Mesothelial cell of epicardium (in vitro differentiated cells): Measurements from ENCODE around the gene TOM1L2. TPM values are rescaled to one million over a fixed set of nuclear protein-coding genes. Genes with fewer than 3 reads are reported as not detected.

Experiments
- DNase-seq, 2 experiments: peaks; one replicate each; pipeline ENCODE4 v3.0.0; 2021; ENCODE audit warnings: low spot score in 2 of 2; ENCODE audit not compliant: unreplicated experiment in 2 of 2
- H3K27ac Mint-ChIP-seq: 2 replicates; pipeline ENCODE4 v1.8.0; 2021; ENCODE audit warnings: mixed read lengths
- H3K27me3 Mint-ChIP-seq: 2 replicates; pipeline ENCODE4 v1.8.0; 2021; ENCODE audit warnings: low read depth, mixed read lengths
- H3K36me3 Mint-ChIP-seq: 2 replicates; pipeline ENCODE4 v1.8.0; 2021; ENCODE audit warnings: mixed read lengths
- H3K4me1 Mint-ChIP-seq: 2 replicates; pipeline ENCODE4 v1.8.0; 2021; ENCODE audit warnings: mixed read lengths
- H3K4me3 Mint-ChIP-seq: 2 replicates; pipeline ENCODE4 v1.8.0; 2021; ENCODE audit warnings: mild to moderate bottlenecking, moderate library complexity, mixed read lengths
- H3K9me3 Mint-ChIP-seq: 2 replicates; pipeline ENCODE4 v1.8.0; 2021; ENCODE audit warnings: mixed read lengths
- total RNA-seq: library from RNA; stranded (reverse); gene quantifications from 3 replicates; pipeline ENCODE4 v1.2.1, GENCODE V29; 2021
- TF ChIP-seq, protein P1 (sequence below): fragments of 200-600 bp; sonication (generic); IDR thresholded peaks from one replicate; pipeline ENCODE4 v1.5.0; 2021; ENCODE audit warnings: antibody characterized with exemption; ENCODE audit not compliant: unreplicated experiment

TOM1L2 gene
- total RNA-seq, 1 donor from 2014 or later: 126 TPM

DNA sequence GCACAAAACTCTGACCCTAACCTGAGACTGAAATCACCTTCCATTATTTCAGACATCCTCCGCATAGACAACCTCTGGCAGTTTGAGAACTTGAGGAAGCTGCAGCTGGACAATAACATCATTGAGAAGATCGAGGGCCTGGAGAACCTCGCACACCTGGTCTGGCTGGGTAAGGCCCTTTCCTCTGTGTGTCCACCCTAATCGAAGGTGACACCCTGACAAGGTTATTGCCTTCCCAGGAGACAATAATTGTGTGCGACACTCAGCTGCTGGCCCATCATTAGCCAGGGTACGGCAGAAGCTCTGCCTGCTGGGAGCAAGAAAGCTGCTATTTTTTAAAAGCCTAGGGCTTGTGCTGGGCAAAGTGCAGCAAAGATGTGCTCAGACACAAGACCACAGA is 11.6 kb upstream of the TOM1L2 start:
- Mint-ChIP-seq H3K9me3 (no peaks in the 10 kb centered on the region), H3K27me3 (no peaks in the 10 kb centered on the region), H3K36me3 (no peaks in the 10 kb centered on the region)

DNA sequence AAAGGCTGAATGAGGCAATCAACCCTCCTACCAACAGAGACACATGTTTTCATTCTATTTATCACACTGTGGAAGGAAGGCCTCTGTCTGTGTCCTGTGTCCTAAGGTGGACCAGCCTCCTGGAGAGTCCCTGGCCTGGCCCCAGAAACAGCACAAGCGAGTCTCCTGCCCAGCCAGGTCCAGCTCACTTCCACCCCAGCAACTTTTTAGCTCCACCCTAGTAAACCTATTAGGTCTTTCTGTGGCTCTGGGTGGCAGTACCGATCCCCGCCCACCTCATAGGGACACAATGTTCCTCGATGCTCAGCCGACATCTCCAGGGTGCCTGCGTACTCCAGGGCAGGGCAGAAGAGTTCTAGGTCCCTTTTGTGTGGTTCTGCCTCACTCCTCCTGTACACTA is 11.2 kb upstream of the TOM1L2 start:
- Mint-ChIP-seq H3K36me3 (no peaks in the 10 kb centered on the region), H3K27ac (no peak overlapping the region), H3K9me3 (no peaks in the 10 kb centered on the region), H3K27me3 (no peaks in the 10 kb centered on the region), H3K4me1 (no peaks in the 10 kb centered on the region), H3K4me3 (no peak overlapping the region)
- DNase-seq: no peak
- TF ChIP-seq, protein P1, sequence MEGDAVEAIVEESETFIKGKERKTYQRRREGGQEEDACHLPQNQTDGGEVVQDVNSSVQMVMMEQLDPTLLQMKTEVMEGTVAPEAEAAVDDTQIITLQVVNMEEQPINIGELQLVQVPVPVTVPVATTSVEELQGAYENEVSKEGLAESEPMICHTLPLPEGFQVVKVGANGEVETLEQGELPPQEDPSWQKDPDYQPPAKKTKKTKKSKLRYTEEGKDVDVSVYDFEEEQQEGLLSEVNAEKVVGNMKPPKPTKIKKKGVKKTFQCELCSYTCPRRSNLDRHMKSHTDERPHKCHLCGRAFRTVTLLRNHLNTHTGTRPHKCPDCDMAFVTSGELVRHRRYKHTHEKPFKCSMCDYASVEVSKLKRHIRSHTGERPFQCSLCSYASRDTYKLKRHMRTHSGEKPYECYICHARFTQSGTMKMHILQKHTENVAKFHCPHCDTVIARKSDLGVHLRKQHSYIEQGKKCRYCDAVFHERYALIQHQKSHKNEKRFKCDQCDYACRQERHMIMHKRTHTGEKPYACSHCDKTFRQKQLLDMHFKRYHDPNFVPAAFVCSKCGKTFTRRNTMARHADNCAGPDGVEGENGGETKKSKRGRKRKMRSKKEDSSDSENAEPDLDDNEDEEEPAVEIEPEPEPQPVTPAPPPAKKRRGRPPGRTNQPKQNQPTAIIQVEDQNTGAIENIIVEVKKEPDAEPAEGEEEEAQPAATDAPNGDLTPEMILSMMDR: no peak

More for the DNA sequence above, 11.6 kb upstream of the TOM1L2 start:
- Mint-ChIP-seq H3K4me1 (no peaks in the 10 kb centered on the region), H3K27ac (no peak overlapping the region), H3K4me3 (no peak overlapping the region)
- DNase-seq: no peak
- TF ChIP-seq, protein P1: no peak

DNA sequence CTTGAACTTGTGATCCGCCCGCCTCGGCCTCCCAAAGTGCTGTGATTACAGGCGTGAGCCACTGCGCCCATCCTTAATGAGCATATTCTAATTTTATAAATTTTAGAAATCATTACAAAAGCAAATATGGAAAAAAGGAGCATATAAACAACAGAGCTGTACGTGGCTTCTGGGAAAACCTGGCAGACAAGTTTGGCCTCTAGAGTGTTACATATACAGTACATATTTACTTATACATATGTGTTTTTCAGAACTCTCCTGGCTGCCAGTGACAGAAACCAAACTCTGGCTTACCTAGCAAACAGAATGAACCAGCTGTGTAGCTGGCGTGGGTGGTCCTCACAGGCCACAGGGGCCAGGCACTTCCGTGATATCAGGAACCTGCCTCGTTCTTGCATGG is 10.6 kb upstream of the TOM1L2 start:
- no peaks in the 10 kb centered on the region for H3K9me3 Mint-ChIP-seq
- no peaks in the 10 kb centered on the region for H3K27me3 Mint-ChIP-seq
- no peak overlapping the region for H3K27ac Mint-ChIP-seq
- no peaks in the 10 kb centered on the region for H3K4me1 Mint-ChIP-seq
- DNase-seq: no peak
- H3K4me3 Mint-ChIP-seq: no peak overlapping the region
- TF ChIP-seq, protein P1: no peak
- H3K36me3 Mint-ChIP-seq: no peaks in the 10 kb centered on the region

DNA sequence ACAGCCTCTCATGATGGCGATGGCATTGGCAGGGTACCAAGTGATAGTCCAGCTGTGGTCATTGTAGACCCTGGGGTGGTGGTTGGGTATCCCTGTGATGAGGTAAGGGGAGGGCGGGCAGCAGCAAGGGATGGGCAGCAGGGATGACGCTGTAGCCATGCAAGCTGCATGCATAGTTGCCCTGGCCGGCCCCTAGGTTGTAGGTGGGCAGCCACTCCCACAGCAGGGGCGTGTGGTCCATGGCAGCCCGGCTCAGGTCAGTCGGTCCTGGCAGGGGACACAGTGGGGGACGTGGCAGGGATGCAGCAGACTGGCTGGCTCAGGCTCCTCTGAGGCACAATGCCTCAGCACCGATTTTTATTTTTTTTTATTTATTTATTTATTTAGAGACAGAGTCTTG is 9.1 kb upstream of the TOM1L2 start:
- Mint-ChIP-seq H3K27ac (no peak overlapping the region), H3K27me3 (no peaks in the 10 kb centered on the region), H3K4me3 (no peak overlapping the region), H3K4me1 (peaks cover 5% of the 10 kb centered on the region), H3K36me3 (no peaks in the 10 kb centered on the region), H3K9me3 (no peaks in the 10 kb centered on the region)
- DNase-seq: no peak
- TF ChIP-seq, protein P1: no peak

DNA sequence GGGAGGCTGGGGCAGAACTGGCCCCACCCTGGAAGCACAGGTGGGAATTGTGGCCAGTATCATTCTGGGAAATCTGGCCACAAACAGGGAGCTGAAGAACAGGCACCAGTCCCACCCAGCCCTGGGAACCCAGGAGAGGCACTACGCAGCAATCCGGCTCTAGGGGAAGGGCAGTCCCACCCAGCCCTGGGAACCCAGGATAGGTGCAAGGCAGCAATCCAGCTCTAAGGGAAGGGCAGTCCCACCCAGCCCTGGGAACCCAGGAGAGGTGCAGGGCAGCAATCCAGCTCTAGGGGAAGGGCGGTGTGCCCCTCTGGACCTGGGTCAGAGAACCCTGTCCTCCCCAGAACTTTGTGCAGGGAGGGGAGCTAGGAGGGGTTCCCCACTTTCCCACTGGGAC is 7.6 kb upstream of the TOM1L2 start:
- Mint-ChIP-seq H3K36me3 (no peaks in the 10 kb centered on the region), H3K4me3 (no peak overlapping the region), H3K27ac (no peak overlapping the region), H3K9me3 (no peaks in the 10 kb centered on the region), H3K4me1 (peaks cover 5% of the 10 kb centered on the region), H3K27me3 (no peaks in the 10 kb centered on the region)
- TF ChIP-seq, protein P1: no peak
- no peak for DNase-seq
